Smooth muscle cell (in vitro differentiated cells): ENCODE results near the gene FAM149A. TPM values are rescaled to one million over a fixed set of nuclear protein-coding genes. Genes with fewer than 3 reads are reported as not detected.

Experiments used
- DNase-seq: peaks from one replicate; lab custom pipeline; 2025; ENCODE audit not compliant: unreplicated experiment; lab: John Stamatoyannopoulos, UW
- H2AFZ ChIP-seq: fragments of 200-600 bp; sonication (generic); 2 replicates; pipeline ENCODE4 v1.6.0; 2016; ENCODE audit warnings: antibody characterized with exemption, low read depth, mild to moderate bottlenecking
- H3F3A ChIP-seq: fragments of 200-600 bp; sonication (generic); 2 replicates; pipeline ENCODE4 v1.6.0; 2017; ENCODE audit warnings: antibody characterized with exemption, low read depth
- H3K27ac ChIP-seq: fragments of 200-600 bp; sonication (generic); 2 replicates; pipeline ENCODE4 v1.5.1; 2016; ENCODE audit warnings: low read depth, mild to moderate bottlenecking
- H3K27me3 ChIP-seq: fragments of 200-600 bp; sonication (generic); 2 replicates; pipeline ENCODE4 v1.6.1; 2016; ENCODE audit warnings: low read depth, mild to moderate bottlenecking
- H3K36me3 ChIP-seq: fragments of 200-600 bp; sonication (generic); 2 replicates; pipeline ENCODE4 v1.5.1; 2016; ENCODE audit warnings: low read depth
- H3K4me1 ChIP-seq: fragments of 200-600 bp; sonication (generic); 2 replicates; pipeline ENCODE4 v1.5.1; 2016; ENCODE audit warnings: low read depth
- H3K4me2 ChIP-seq: fragments of 200-600 bp; sonication (generic); 2 replicates; pipeline ENCODE4 v1.6.0; 2016; ENCODE audit warnings: mild to moderate bottlenecking
- H3K4me3 ChIP-seq: fragments of 200-600 bp; sonication (generic); 2 replicates; pipeline ENCODE4 v1.5.1; 2016; ENCODE audit warnings: mild to moderate bottlenecking
- H3K79me2 ChIP-seq: fragments of 200-600 bp; sonication (generic); 2 replicates; pipeline ENCODE4 v1.6.0; 2016; ENCODE audit warnings: low read depth, mild to moderate bottlenecking
- H3K9ac ChIP-seq: fragments of 200-600 bp; sonication (generic); 2 replicates; pipeline ENCODE4 v1.6.0; 2016; ENCODE audit warnings: low read depth
- H3K9me3 ChIP-seq: fragments of 200-600 bp; sonication (generic); replicated peaks from 2 replicates; pipeline ENCODE4 v1.5.1; 2016; ENCODE audit warnings: low read depth
- H4K20me1 ChIP-seq: fragments of 200-600 bp; sonication (generic); 2 replicates; pipeline ENCODE4 v1.6.0; 2016; ENCODE audit warnings: low read depth
- WGBS: methylation state at CpG from one replicate; pipeline ENCODE4 v1.1.7; 2016; ENCODE audit warnings: low lambda C conversion rate; 5-methylcytosine and 5-hydroxymethylcytosine counted together
- polyA plus RNA-seq: library from polyadenylated mRNA; unstranded; fragments of >200 nt; fragmentation: Nextera tagmentation; extraction: Ambion mirVana; gene quantifications from 2 replicates; pipeline ENCODE4 v1.2.1, GENCODE V29; 2016
- total RNA-seq: library from RNA; depleted of rRNA; stranded (reverse); fragments of >200 nt; gene quantifications from 2 replicates; pipeline ENCODE4 v1.2.3, GENCODE V29; 2014
- TF ChIP-seq, protein P1 (sequence below): fragments of 200-600 bp; sonication (generic); IDR thresholded peaks from 2 replicates; pipeline ENCODE4 v1.5.1; 2017; ENCODE audit warnings: borderline replicate concordance, mild to moderate bottlenecking, antibody characterized with exemption; ENCODE audit not compliant: insufficient read depth, poor library complexity, severe bottlenecking

The FAM149A gene
- total and polyA plus RNA-seq, 2 experiments from 2014 or later = 0.55 to 5.8 TPM

DNA sequence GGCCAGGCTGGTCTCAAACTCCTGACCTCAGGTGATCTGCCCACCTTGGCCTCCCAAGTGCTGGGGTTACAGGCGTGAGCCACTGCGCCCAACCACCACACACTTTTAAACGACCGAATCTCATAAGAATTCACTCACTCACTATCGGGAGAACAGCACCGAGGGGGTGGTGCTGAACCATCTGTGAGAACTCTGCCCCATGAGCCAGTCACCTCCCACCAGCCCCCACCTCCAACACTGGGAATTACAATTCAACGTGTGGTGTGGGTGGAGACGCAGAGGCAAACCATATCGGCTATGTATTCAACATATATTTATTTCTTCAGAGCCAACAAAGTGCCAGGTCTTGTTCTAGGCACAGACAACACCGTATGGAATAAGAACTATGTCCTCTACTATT is 32.0 kb upstream of the FAM149A start:
- TF ChIP-seq, protein P1, sequence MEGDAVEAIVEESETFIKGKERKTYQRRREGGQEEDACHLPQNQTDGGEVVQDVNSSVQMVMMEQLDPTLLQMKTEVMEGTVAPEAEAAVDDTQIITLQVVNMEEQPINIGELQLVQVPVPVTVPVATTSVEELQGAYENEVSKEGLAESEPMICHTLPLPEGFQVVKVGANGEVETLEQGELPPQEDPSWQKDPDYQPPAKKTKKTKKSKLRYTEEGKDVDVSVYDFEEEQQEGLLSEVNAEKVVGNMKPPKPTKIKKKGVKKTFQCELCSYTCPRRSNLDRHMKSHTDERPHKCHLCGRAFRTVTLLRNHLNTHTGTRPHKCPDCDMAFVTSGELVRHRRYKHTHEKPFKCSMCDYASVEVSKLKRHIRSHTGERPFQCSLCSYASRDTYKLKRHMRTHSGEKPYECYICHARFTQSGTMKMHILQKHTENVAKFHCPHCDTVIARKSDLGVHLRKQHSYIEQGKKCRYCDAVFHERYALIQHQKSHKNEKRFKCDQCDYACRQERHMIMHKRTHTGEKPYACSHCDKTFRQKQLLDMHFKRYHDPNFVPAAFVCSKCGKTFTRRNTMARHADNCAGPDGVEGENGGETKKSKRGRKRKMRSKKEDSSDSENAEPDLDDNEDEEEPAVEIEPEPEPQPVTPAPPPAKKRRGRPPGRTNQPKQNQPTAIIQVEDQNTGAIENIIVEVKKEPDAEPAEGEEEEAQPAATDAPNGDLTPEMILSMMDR = no peak
- Histone ChIP-seq H2AFZ (no peak overlapping the region), H3K27ac (no peak overlapping the region), H3F3A (no peaks in the 10 kb centered on the region), H3K9me3 (no peaks in the 10 kb centered on the region), H3K36me3 (no peaks in the 10 kb centered on the region), H3K27me3 (no peaks in the 10 kb centered on the region), H3K4me2 (no peak overlapping the region), H3K79me2 (no peaks in the 10 kb centered on the region), H3K4me1 (peaks cover 11% of the 10 kb centered on the region), H3K4me3 (no peak overlapping the region), H3K9ac (no peak overlapping the region), H4K20me1 (no peaks in the 10 kb centered on the region)
- no peak for DNase-seq
- WGBS = 91% methylated on average over 10 of the region's 10 CpGs

DNA sequence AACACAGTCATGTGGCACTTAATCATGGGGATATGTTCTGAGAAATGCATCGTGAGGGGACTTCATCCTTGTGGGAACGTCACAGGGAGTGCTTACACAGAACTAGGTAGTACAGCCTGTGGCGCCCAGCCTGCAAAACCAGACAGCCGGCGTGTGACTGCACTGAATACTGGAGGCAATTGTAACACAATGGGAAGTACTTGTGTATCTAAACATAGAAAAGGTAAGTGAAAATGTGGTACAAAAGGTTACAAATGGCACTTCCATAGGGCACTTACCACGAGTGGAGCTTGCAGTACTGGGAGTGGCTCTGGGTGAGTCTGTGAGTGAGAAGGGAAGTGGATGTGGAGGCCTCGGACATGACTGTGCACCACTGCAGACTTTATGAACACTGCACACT is 30.3 kb upstream of the FAM149A start:
- H3K4me3 ChIP-seq = no peak overlapping the region
- no peak overlapping the region for H3K27ac ChIP-seq
- no peak for DNase-seq
- no peaks in the 10 kb centered on the region for H4K20me1 ChIP-seq
- H3K9me3 ChIP-seq = no peaks in the 10 kb centered on the region
- TF ChIP-seq, protein P1 = no peak
- 75% methylated on average over 7 of the region's 7 CpGs for WGBS
- H3K79me2 ChIP-seq = no peaks in the 10 kb centered on the region
- H3K4me1 ChIP-seq = peaks cover 5% of the 10 kb centered on the region
- H3F3A ChIP-seq = no peaks in the 10 kb centered on the region
- no peaks in the 10 kb centered on the region for H3K27me3 ChIP-seq
- H3K36me3 ChIP-seq = no peaks in the 10 kb centered on the region
- H2AFZ ChIP-seq = no peak overlapping the region
- no peak overlapping the region for H3K9ac ChIP-seq
- H3K4me2 ChIP-seq = no peak overlapping the region

DNA sequence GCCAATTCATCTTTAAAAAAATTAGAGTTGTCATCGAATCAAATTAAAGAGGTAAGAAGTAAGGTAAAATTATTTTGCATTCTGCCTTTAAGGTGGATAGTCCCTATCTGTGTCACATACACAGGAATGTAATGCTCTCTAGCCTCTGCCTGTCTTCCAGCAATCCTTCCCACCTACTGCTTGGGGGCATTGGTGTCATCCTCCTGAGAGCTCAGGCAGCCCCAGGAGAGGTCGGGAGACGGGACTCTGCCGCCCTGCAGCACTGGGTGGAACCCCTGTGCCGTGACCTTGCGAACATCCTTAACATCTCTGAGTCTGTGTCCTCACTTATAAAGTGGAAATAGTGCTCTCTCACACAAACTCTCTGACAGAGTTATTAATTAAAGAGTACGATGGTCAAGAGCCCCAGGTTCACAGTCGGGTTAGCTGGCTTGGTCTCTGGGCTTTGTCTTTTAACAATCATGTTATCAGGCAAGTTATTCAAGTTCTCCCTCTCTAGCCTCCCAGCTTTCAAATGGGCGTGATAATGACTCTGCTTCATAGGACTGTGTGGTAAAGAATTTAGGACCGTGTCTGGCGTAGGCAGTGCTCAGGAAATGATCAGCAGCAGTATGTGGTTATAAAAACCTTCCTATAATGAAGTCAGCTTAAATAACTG is 25.4 kb upstream of the FAM149A start:
- Histone ChIP-seq H2AFZ (peak overlapping the region; percentile 51), H3K79me2 (no peaks in the 10 kb centered on the region), H3F3A (no peaks in the 10 kb centered on the region), H3K4me3 (peak overlapping the region; percentile 3), H3K9ac (peak overlapping the region; percentile 62), H3K36me3 (no peaks in the 10 kb centered on the region), H3K27ac (peak overlapping the region; percentile 73), H3K4me1 (peaks cover 14% of the 10 kb centered on the region), H4K20me1 (no peaks in the 10 kb centered on the region), H3K4me2 (peak overlapping the region; percentile 64), H3K9me3 (no peaks in the 10 kb centered on the region), H3K27me3 (no peaks in the 10 kb centered on the region)
- no peak for DNase-seq
- 13% methylated on average over 11 of the region's 11 CpGs for WGBS
- TF ChIP-seq, protein P1 = no peak

DNA sequence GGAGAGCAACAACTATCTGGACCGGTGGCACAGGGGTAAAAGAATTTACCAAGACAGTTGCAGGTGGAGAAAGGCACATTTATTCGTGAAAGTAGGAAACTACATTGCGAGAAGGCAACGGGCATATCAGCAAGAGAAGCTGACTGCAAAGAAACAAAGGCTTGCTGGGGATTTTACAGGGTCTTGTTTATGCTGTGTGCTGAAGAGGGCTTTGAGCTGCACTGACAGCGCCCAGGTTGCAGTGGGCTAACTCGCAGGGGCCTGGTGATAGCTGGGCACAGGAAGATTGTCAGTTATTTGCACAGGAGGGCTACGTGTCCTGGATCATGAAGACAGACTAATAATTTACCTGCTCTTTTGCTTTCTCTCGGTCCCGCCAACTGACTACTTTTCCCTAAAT is 24.8 kb upstream of the FAM149A start:
- Histone ChIP-seq H3K9me3 (no peaks in the 10 kb centered on the region), H3K27ac (peak overlapping the region; percentile 73), H3F3A (no peaks in the 10 kb centered on the region), H3K4me2 (peak overlapping the region; percentile 64), H3K27me3 (no peaks in the 10 kb centered on the region), H3K36me3 (no peaks in the 10 kb centered on the region), H4K20me1 (no peaks in the 10 kb centered on the region), H2AFZ (no peak overlapping the region), H3K9ac (no peak overlapping the region), H3K4me3 (peak overlapping the region; percentile 3), H3K4me1 (peaks cover 14% of the 10 kb centered on the region), H3K79me2 (no peaks in the 10 kb centered on the region)
- TF ChIP-seq, protein P1 = no peak
- no peak for DNase-seq
- 60% methylated on average over 9 of the region's 9 CpGs for WGBS
